ENCODE data around the gene UBAP1. TPM values are rescaled to one million over a fixed set of nuclear protein-coding genes. Genes with fewer than 3 reads are reported as not detected.
"Not testable (repeated sequence)": the region's sequence is repeated elsewhere in the genome, so short reads cannot be mapped to it uniquely, and the experiment has no call there.

Gene UBAP1
- total RNA-seq, 2 experiments from 2014 or later: 47.1 to 50.4 TPM

GRCh38 chr9:34246453-34246852, 67.6 kb downstream of the UBAP1 start:
- Histone ChIP-seq H3K4me1 (ENCODE audit: insufficient read depth, low read length) (no peaks in the 10 kb centered on the region), H3K4me3 (ENCODE audit: low read length) (no peak overlapping the region), H3K27me3 (ENCODE audit: control insufficient read depth in 1 of 2, insufficient read depth in 2 of 2, low read length in 2 of 2) (no peaks in the 10 kb centered on the region), H3K27ac (ENCODE audit: low read depth in 1 of 2, low read length in 2 of 2) (no peak overlapping the region), H3K9me3 (ENCODE audit: control insufficient read depth in 1 of 2, insufficient read depth in 1 of 2, low read length in 2 of 2) (no peaks in the 10 kb centered on the region), H3K36me3 (ENCODE audit: insufficient read depth, low read length) (peaks cover 75% of the 10 kb centered on the region)
- Mint-ChIP-seq H3K9me3 (no peaks in the 10 kb centered on the region), H3K4me3 (no peak overlapping the region), H3K36me3 (ENCODE audit: low read depth) (peaks cover 77% of the 10 kb centered on the region), H3K4me1 (ENCODE audit: low read depth) (peaks cover 15% of the 10 kb centered on the region), H3K27me3 (no peaks in the 10 kb centered on the region), H3K27ac (peak overlapping the region; percentile 27)
- ChIA-PET POLR2A (no interaction called here), CTCF (no interaction called here)
- DNase-seq (no peak), ATAC-seq (ENCODE audit: poor library complexity) (no peak)
- intact Hi-C loops (cut with DNase I, micrococcal nuclease): no loop called here
- no peak for TF ChIP-seq CTCF (IDR thresholded peaks at IDR 0.05)

- CTCF ChIA-PET; ATAC-seq (ENCODE audit: poor library complexity); H3K27ac Mint-ChIP-seq; H3K4me3 ChIP-seq (ENCODE audit: low read length); H3K27ac ChIP-seq (ENCODE audit: low read depth in 1 of 2, low read length in 2 of 2); intact Hi-C loops (cut with DNase I, micrococcal nuclease); H3K27me3 Mint-ChIP-seq; H3K4me3 Mint-ChIP-seq; POLR2A ChIA-PET; H3K4me1 ChIP-seq (ENCODE audit: insufficient read depth, low read length); H3K9me3 Mint-ChIP-seq; DNase-seq; H3K9me3 ChIP-seq (ENCODE audit: control insufficient read depth in 1 of 2, insufficient read depth in 1 of 2, low read length in 2 of 2); H3K27me3 ChIP-seq (ENCODE audit: control insufficient read depth in 1 of 2, insufficient read depth in 2 of 2, low read length in 2 of 2): not testable (repeated sequence)
- peaks cover 74% of the 10 kb centered on the region for H3K36me3 ChIP-seq (ENCODE audit: insufficient read depth, low read length)
- Mint-ChIP-seq H3K36me3 (ENCODE audit: low read depth) (peaks cover 76% of the 10 kb centered on the region), H3K4me1 (ENCODE audit: low read depth) (peaks cover 15% of the 10 kb centered on the region)
Measured at GRCh38 chr9:34247782-34248181, 68.9 kb downstream of the UBAP1 start.

GRCh38 chr9:34249274-34249673, 70.4 kb downstream of the UBAP1 start:
- Mint-ChIP-seq H3K27ac (no peak overlapping the region), H3K4me1 (ENCODE audit: low read depth) (peaks cover 18% of the 10 kb centered on the region), H3K27me3 (no peaks in the 10 kb centered on the region), H3K36me3 (ENCODE audit: low read depth) (peaks cover 65% of the 10 kb centered on the region), H3K4me3 (no peak overlapping the region), H3K9me3 (no peaks in the 10 kb centered on the region)
- ATAC-seq (ENCODE audit: poor library complexity): no peak
- POLR2A ChIA-PET: no interaction called here
- no peak overlapping the region for H3K4me3 ChIP-seq (ENCODE audit: low read length)
- H3K4me1 ChIP-seq (ENCODE audit: insufficient read depth, low read length): peaks cover 7% of the 10 kb centered on the region
- H3K27me3 ChIP-seq (ENCODE audit: control insufficient read depth in 1 of 2, insufficient read depth in 2 of 2, low read length in 2 of 2): no peaks in the 10 kb centered on the region
- H3K36me3 ChIP-seq (ENCODE audit: insufficient read depth, low read length): peaks cover 71% of the 10 kb centered on the region
- CTCF ChIA-PET: interaction anchor here (0.8 kb wide), 1 partner anchor 9 kb away, joined by 3 read pairs; no protein-coding TSS in a partner anchor
- no peaks in the 10 kb centered on the region for H3K9me3 ChIP-seq (ENCODE audit: control insufficient read depth in 1 of 2, insufficient read depth in 1 of 2, low read length in 2 of 2)
- intact Hi-C loops (cut with DNase I, micrococcal nuclease): no loop called here
- no peak for DNase-seq
- no peak overlapping the region for H3K27ac ChIP-seq (ENCODE audit: low read depth in 1 of 2, low read length in 2 of 2)
- TF ChIP-seq CTCF (IDR thresholded peaks at IDR 0.05): no peak

GRCh38 chr9:34250721-34251120, 71.9 kb downstream of the UBAP1 start:
- DNase-seq (no peak), ATAC-seq (ENCODE audit: poor library complexity) (no peak)
- CTCF ChIA-PET: interaction anchor here (0.6 kb wide), 1 partner anchor 95 kb away, joined by 3 read pairs; no protein-coding TSS in a partner anchor
- no peak overlapping the region for H3K27ac ChIP-seq (ENCODE audit: low read depth in 1 of 2, low read length in 2 of 2)
- Mint-ChIP-seq H3K27me3 (no peaks in the 10 kb centered on the region), H3K36me3 (ENCODE audit: low read depth) (peaks cover 67% of the 10 kb centered on the region), H3K4me1 (ENCODE audit: low read depth) (peaks cover 18% of the 10 kb centered on the region), H3K27ac (no peak overlapping the region), H3K9me3 (no peaks in the 10 kb centered on the region), H3K4me3 (no peak overlapping the region)
- H3K36me3 ChIP-seq (ENCODE audit: insufficient read depth, low read length): peaks cover 73% of the 10 kb centered on the region
- no peaks in the 10 kb centered on the region for H3K9me3 ChIP-seq (ENCODE audit: control insufficient read depth in 1 of 2, insufficient read depth in 1 of 2, low read length in 2 of 2)
- POLR2A ChIA-PET: no interaction called here
- intact Hi-C loops (cut with DNase I, micrococcal nuclease): loop anchor here (2.0 to 5.0 kb wide), 2 partner anchors 78 to 127 kb away; partner anchors contain the start of genes KIF24 (in 1 of the 2), MYORG (in 1 of the 2) and NUDT2 (in 1 of the 2)
- no peaks in the 10 kb centered on the region for H3K27me3 ChIP-seq (ENCODE audit: control insufficient read depth in 1 of 2, insufficient read depth in 2 of 2, low read length in 2 of 2)
- no peak overlapping the region for H3K4me3 ChIP-seq (ENCODE audit: low read length)
- H3K4me1 ChIP-seq (ENCODE audit: insufficient read depth, low read length): peaks cover 7% of the 10 kb centered on the region
- no peak for TF ChIP-seq CTCF (IDR thresholded peaks at IDR 0.05)
